IPS-NIHi7 (cell line): ENCODE measurements around the gene RIN1.
A peak's percentile ranks its signal among the peaks of the same experiment; 100 is the strongest.

Experiments
- DNase-seq: peaks from one replicate; pipeline ENCODE4 v3.0.0; 2012; ENCODE audit warnings: mixed read lengths; ENCODE audit errors: extremely low spot score

Gene RIN1

DNA sequence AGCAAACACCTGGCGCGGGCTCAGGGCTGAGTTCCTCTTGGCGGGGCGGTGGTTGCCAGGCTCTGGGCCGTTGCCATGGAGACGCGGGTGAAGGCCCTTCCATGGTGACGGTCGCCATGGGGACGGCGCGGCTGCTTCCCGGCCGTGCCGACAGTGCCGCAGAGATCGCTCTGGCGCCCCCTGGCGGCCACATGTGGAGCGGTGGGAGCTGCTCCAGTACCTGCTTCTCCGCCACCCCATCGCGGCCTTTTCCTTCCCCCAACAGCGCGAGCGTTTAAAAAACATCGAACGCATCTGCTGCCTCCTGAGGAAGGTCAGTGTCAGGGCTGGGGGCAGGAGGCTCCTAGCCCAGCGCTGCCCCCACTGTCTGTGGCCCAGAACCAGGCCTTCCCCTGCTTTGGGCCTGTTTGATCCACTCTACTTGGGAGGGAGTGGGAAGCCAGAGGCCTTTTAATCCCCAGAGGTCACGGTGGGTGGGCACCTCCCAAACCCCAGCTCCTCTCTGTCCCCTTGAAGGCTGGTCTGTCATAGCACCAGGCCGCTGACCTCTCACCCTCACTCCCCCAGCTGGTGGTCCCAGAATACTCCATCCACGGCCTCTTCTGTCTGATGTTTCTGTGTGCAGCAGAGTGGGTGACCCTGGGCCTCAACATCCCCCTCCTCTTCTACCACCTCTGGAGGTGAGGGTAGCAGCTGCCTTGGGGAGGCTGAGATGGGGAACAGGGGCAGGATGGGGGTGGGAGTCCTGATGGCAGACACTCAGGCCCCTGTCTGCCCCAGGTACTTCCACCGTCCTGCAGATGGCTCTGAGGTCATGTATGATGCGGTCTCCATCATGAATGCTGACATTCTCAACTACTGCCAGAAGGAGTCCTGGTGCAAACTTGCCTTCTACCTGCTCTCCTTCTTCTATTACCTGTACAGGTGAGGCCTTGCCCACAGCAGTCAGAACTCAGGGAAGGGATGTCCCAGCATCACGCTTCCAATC is 53.5 kb downstream of the RIN1 start:
- DNase-seq: peak; percentile 96
